Gastroesophageal sphincter (tissue), 4 donors: Measurements from ENCODE around the gene CERT1. TPM values are rescaled to one million over a fixed set of nuclear protein-coding genes. Genes with fewer than 3 reads are reported as not detected.

Experiments used
- ATAC-seq: fragments of 150-250 bp; one replicate; pipeline ENCODE4 v1.9.1; 2016; ENCODE audit warnings: mild to moderate bottlenecking, moderate library complexity
- H3K27ac ChIP-seq, 4 donors: fragments of 200-600 bp; sonication (generic) in 3 of 4; 1 replicate in 3 of 4; 2 replicates in 1 of 4; pipeline ENCODE4 v1.5.1; 2016 to 2019
- H3K27me3 ChIP-seq: fragments of 200-600 bp; sonication (generic); one replicate; pipeline ENCODE4 v1.5.1; 2019
- H3K36me3 ChIP-seq, 2 donors: fragments of 200-600 bp; sonication (generic); one replicate each; pipeline ENCODE4 v1.5.1; 2019; ENCODE audit warnings: control low read depth in 1 of 2
- H3K4me1 ChIP-seq, 3 donors: fragments of 200-600 bp; sonication (generic); 1 replicate in 2 of 3; 2 replicates in 1 of 3; pipeline ENCODE4 v1.5.1; 2016 to 2019; ENCODE audit warnings: control low read depth in 2 of 3
- H3K4me3 ChIP-seq, 2 donors: fragments of 200-600 bp; sonication (generic); one replicate each; pipeline ENCODE4 v1.5.1; 2019; ENCODE audit warnings: mild to moderate bottlenecking in 1 of 2, moderate library complexity in 1 of 2
- H3K9me3 ChIP-seq, 3 donors: fragments of 200-600 bp; sonication (generic); one replicate each; pipeline ENCODE4 v1.5.1; 2017 to 2019; ENCODE audit warnings: control low read depth in 2 of 3
- CTCF ChIP-seq, 4 experiments: fragments of 200-600 bp in 2 of 4; fragments of 450-650 bp in 2 of 4; sonication (generic) in 1 of 4; IDR thresholded peaks; one replicate each; pipeline ENCODE4 v1.5.1; 2017 to 2019; ENCODE audit warnings: antibody characterized with exemption in 4 of 4, mild to moderate bottlenecking in 2 of 4, moderate library complexity in 2 of 4
- EP300 ChIP-seq: sonication (generic); formaldehyde crosslinking; IDR thresholded peaks from one replicate; pipeline ENCODE4 v1.6.1; 2017; ENCODE audit warnings: antibody characterized with exemption, mild to moderate bottlenecking
- POLR2A ChIP-seq, 2 donors: fragments of 450-650 bp; IDR thresholded peaks; one replicate each; pipeline ENCODE4 v1.6.1; 2017; ENCODE audit warnings: antibody characterized with exemption in 2 of 2, mild to moderate bottlenecking in 2 of 2, moderate library complexity in 1 of 2
- POLR2AphosphoS5 ChIP-seq: sonication (generic); formaldehyde crosslinking; IDR thresholded peaks from one replicate; pipeline ENCODE4 v1.6.1; 2017; ENCODE audit warnings: antibody characterized with exemption
- WGBS, 2 donors: methylation state at CpG; one replicate each; pipeline ENCODE4 v1.1.5; 2018; ENCODE audit warnings: low coverage in 1 of 2; 5-methylcytosine and 5-hydroxymethylcytosine counted together
- total RNA-seq, 4 donors: library from RNA; depleted of rRNA; stranded (reverse); fragments of >200 nt; gene quantifications; one replicate each; pipeline ENCODE4 v1.1.0, GENCODE V29; 2016

CERT1 gene
- total RNA-seq, 4 donors from 2014 or later, result 23.4 to 46.5 (median 36.6) TPM

DNA sequence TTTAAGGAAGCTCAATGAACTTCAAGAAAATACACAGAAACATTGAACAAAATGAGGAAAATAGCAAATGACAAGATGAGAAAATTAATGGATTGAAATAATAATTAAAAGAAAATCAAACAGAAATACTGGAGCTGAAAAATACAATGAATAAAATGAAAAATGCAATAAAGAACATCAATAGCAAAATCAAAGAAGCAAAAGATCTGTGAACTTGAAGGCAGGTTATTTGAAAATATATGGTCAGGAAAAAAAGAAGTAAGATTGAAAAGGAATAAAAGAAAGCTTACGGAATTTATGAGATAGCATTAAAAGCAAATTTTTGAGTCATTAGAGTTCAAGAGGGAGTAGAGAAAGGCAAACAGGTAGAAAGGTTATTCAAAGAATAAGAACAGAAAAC is 42.4 kb downstream of the CERT1 start:
- 91 to 100% methylated on average over 1 of the region's 1 CpG for WGBS, 2 donors
- no peak for ATAC-seq
- no peak for TF ChIP-seq EP300
- no peak for TF ChIP-seq POLR2AphosphoS5
- TF ChIP-seq POLR2A (IDR thresholded peaks at IDR 0.05), result no peak
- no peak for TF ChIP-seq CTCF (IDR thresholded peaks at IDR 0.05)
- H3K27ac ChIP-seq, result no peak overlapping the region
- H3K4me3 ChIP-seq, result no peak overlapping the region
- H3K27me3 ChIP-seq, result no peaks in the 10 kb centered on the region
- no peaks in the 10 kb centered on the region for H3K36me3 ChIP-seq
- peaks cover 0 to 11% (median 0%) of the 10 kb centered on the region in 3 donors for H3K4me1 ChIP-seq
- peaks cover 0 to 36% (median 0%) of the 10 kb centered on the region in 3 donors for H3K9me3 ChIP-seq

DNA sequence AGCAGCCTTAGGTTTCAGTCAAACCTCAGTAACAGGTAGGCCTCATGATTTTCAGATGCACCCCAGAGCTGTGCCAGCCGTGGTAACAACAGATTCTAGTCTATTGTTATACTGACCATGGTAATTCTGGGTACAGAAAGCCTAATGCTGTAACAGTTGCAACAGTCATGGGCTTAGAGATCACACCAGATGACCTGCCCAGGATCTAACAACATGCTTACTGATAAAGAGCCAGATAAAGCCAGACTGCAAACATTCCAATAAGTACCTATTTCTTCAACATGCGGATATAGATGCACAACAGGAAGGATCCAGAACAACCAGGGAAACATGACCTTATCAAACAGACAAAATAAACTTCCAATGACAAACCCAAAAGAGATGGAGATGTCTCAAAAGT is 42.8 kb downstream of the CERT1 start:
- Histone ChIP-seq H3K36me3 (no peaks in the 10 kb centered on the region), H3K4me3 (no peak overlapping the region), H3K27ac (no peak overlapping the region), H3K9me3 (peaks cover 0 to 36% (median 0%) of the 10 kb centered on the region in 3 donors), H3K27me3 (no peaks in the 10 kb centered on the region), H3K4me1 (peaks cover 0 to 11% (median 0%) of the 10 kb centered on the region in 3 donors)
- ATAC-seq, result no peak
- no peak for TF ChIP-seq EP300
- no peak for TF ChIP-seq POLR2A (IDR thresholded peaks at IDR 0.05)
- no peak for TF ChIP-seq POLR2AphosphoS5
- 92 to 100% methylated on average over 1 to 2 of the region's 2 CpGs for WGBS, 2 donors

- Histone ChIP-seq H3K27me3 (no peaks in the 10 kb centered on the region), H3K27ac (no peak overlapping the region), H3K36me3 (no peaks in the 10 kb centered on the region), H3K4me1 (peaks cover 0 to 11% (median 0%) of the 10 kb centered on the region in 3 donors), H3K4me3 (no peak overlapping the region), H3K9me3 (peaks cover 0 to 33% (median 0%) of the 10 kb centered on the region in 3 donors)
- no peak for TF ChIP-seq POLR2A (IDR thresholded peaks at IDR 0.05)
- no peak for TF ChIP-seq POLR2AphosphoS5
- no peak for TF ChIP-seq EP300
- no peak for TF ChIP-seq CTCF (IDR thresholded peaks at IDR 0.05)
- 88 to 93% methylated on average over 6 of the region's 6 CpGs for WGBS, 2 donors
- ATAC-seq, result no peak
These were observed 45.3 kb downstream of the CERT1 start for GRCh38 chr5:75466006-75466716.

GRCh38 chr5:75465480-75465879 is 45.9 kb downstream of the CERT1 start:
- no peak for TF ChIP-seq POLR2AphosphoS5
- no peak for TF ChIP-seq CTCF (IDR thresholded peaks at IDR 0.05)
- TF ChIP-seq POLR2A (IDR thresholded peaks at IDR 0.05), result no peak
- TF ChIP-seq EP300, result no peak
- Histone ChIP-seq H3K27me3 (no peaks in the 10 kb centered on the region), H3K36me3 (no peaks in the 10 kb centered on the region), H3K27ac (no peak overlapping the region), H3K4me1 (peaks cover 0 to 11% (median 0%) of the 10 kb centered on the region in 3 donors), H3K4me3 (no peak overlapping the region), H3K9me3 (peaks cover 0 to 26% (median 0%) of the 10 kb centered on the region in 3 donors)
- no peak for ATAC-seq
- 71 to 89% methylated on average over 1 of the region's 1 CpG for WGBS, 2 donors

DNA sequence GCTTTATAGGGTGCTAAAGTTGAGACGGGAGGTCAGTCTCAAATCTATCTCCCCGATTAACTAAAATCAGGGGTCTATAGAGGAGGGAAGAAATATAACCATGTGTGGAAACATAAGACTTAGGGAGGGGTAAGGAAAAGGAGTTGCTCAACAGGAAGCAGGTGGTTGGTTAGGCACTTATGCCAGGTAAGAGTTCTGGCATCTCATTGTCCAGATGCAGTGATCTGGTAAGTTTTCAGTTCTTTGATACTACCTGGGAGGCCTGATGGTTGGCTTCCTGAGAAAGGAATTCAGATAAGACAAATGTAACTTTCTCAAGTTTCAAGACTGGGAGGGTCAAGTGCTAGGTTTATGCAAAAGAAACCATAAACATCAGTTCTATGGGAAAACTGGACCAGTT is 47.7 kb downstream of the CERT1 start:
- H3K4me1 ChIP-seq, result peaks cover 0 to 11% (median 0%) of the 10 kb centered on the region in 3 donors
- no peaks in the 10 kb centered on the region for H3K36me3 ChIP-seq
- H3K9me3 ChIP-seq, result peaks cover 0 to 8% (median 0%) of the 10 kb centered on the region in 3 donors
- H3K4me3 ChIP-seq, result no peak overlapping the region
- H3K27me3 ChIP-seq, result no peaks in the 10 kb centered on the region
- WGBS, 2 donors, result 93 to 100% methylated on average over 2 of the region's 2 CpGs
- H3K27ac ChIP-seq, result no peak overlapping the region
- no peak for ATAC-seq
- no peak for TF ChIP-seq POLR2AphosphoS5
- no peak for TF ChIP-seq POLR2A (IDR thresholded peaks at IDR 0.05)
- no peak for TF ChIP-seq CTCF (IDR thresholded peaks at IDR 0.05)
- no peak for TF ChIP-seq EP300
